Measurements from ENCODE around the gene STAC2.

Gene STAC2

GRCh38 chr17:39209317-39210092 lies 16.2 kb downstream of the STAC2 start:
- H3K9ac ChIP-seq (ENCODE audit: low read depth, low read length, poor library complexity), result peak overlapping the region; percentile 79
- H3K4me1 ChIP-seq (ENCODE audit: control insufficient read depth in 2 of 2, insufficient read depth in 1 of 2, low read depth in 1 of 2, low read length in 2 of 2), result peaks cover 14 to 18% of the 10 kb centered on the region in 2 donors
- H2BK5ac ChIP-seq (ENCODE audit: low read length), result peak overlapping the region; percentile 57
- peak overlapping the region; percentile 94 for H3K4me2 ChIP-seq (ENCODE audit: insufficient read depth, low read length, poor library complexity, severe bottlenecking)
- H3K14ac ChIP-seq (ENCODE audit: low read length), result peak overlapping the region; percentile 76
- no CpG with 5 or more reads among the region's 39 CpGs for WGBS, 2 donors (ENCODE audit: extremely low coverage in 2 of 2, insufficient read length in 2 of 2, insufficient replicate concordance in 1 of 2)
- peaks cover 0 to 63% (median 15%) of the 10 kb centered on the region in 3 experiments for H3K27me3 ChIP-seq (ENCODE audit: control insufficient read depth in 3 of 3, insufficient read depth in 3 of 3, low read depth in 1 of 3, low read length in 3 of 3)
- peaks cover 4 to 8% of the 10 kb centered on the region in 2 donors for H3K36me3 ChIP-seq (replicated peaks in 1 of 2; ENCODE audit: control insufficient read depth in 2 of 2, insufficient read depth in 2 of 2, low read length in 2 of 2)
- H3K9me3 ChIP-seq (replicated peaks in 1 of 2; ENCODE audit: control insufficient read depth in 2 of 2, insufficient read depth in 1 of 2, low read depth in 1 of 2, low read length in 2 of 2), result no peaks in the 10 kb centered on the region
- H2BK12ac ChIP-seq (ENCODE audit: low read length), result peak overlapping the region; percentile 95
- peak overlapping the region; percentile 9 to 67 for H3K4me3 ChIP-seq (ENCODE audit: low read length in 2 of 2)
- H2AK5ac ChIP-seq (ENCODE audit: low read depth, low read length), result peak overlapping the region; percentile 86
- H3K18ac ChIP-seq (ENCODE audit: low read length), result peak overlapping the region; percentile 96
- H4K91ac ChIP-seq (ENCODE audit: low read depth, low read length, poor library complexity), result no peak overlapping the region
- H4K8ac ChIP-seq (ENCODE audit: low read depth, low read length), result peak overlapping the region; percentile 86
- H3K4ac ChIP-seq (ENCODE audit: low read length), result no peak overlapping the region
- peak overlapping the region; percentile 74 for H2BK15ac ChIP-seq (ENCODE audit: low read length)
- H3K27ac ChIP-seq (replicated peaks; ENCODE audit: low read length), result no peak overlapping the region
- H2BK120ac ChIP-seq (ENCODE audit: low read depth, low read length), result no peak overlapping the region
- no peaks in the 10 kb centered on the region for H3K79me1 ChIP-seq (ENCODE audit: low read depth, low read length)
- H2AFZ ChIP-seq (ENCODE audit: low read length), result peak overlapping the region; percentile 77
- DNase-seq (ENCODE audit: low spot score), result no peak
- peak overlapping the region; percentile 71 for H3K23ac ChIP-seq (ENCODE audit: low read depth, low read length, poor library complexity)

- no peak for DNase-seq (ENCODE audit: low spot score)
- H2BK12ac ChIP-seq (ENCODE audit: low read length), result no peak overlapping the region
- no peak overlapping the region for H4K8ac ChIP-seq (ENCODE audit: low read depth, low read length)
- no peak overlapping the region for H3K9ac ChIP-seq (ENCODE audit: low read depth, low read length, poor library complexity)
- no peak overlapping the region for H2AK5ac ChIP-seq (ENCODE audit: low read depth, low read length)
- no peaks in the 10 kb centered on the region for H3K79me1 ChIP-seq (ENCODE audit: low read depth, low read length)
- H3K36me3 ChIP-seq (replicated peaks in 1 of 2; ENCODE audit: control insufficient read depth in 2 of 2, insufficient read depth in 2 of 2, low read length in 2 of 2), result peaks cover 10 to 14% of the 10 kb centered on the region in 2 donors
- no peak overlapping the region for H2BK120ac ChIP-seq (ENCODE audit: low read depth, low read length)
- H3K23ac ChIP-seq (ENCODE audit: low read depth, low read length, poor library complexity), result no peak overlapping the region
- peaks cover 0 to 56% (median 15%) of the 10 kb centered on the region in 3 experiments for H3K27me3 ChIP-seq (ENCODE audit: control insufficient read depth in 3 of 3, insufficient read depth in 3 of 3, low read depth in 1 of 3, low read length in 3 of 3)
- peak overlapping the region; percentile 16 for H3K18ac ChIP-seq (ENCODE audit: low read length)
- H3K27ac ChIP-seq (replicated peaks; ENCODE audit: low read length), result no peak overlapping the region
- no peak overlapping the region for H3K4me3 ChIP-seq (ENCODE audit: low read length in 2 of 2)
- no peak overlapping the region for H4K91ac ChIP-seq (ENCODE audit: low read depth, low read length, poor library complexity)
- H3K9me3 ChIP-seq (replicated peaks in 1 of 2; ENCODE audit: control insufficient read depth in 2 of 2, insufficient read depth in 1 of 2, low read depth in 1 of 2, low read length in 2 of 2), result no peaks in the 10 kb centered on the region
- no peak overlapping the region for H3K4me2 ChIP-seq (ENCODE audit: insufficient read depth, low read length, poor library complexity, severe bottlenecking)
- peaks cover 14 to 16% of the 10 kb centered on the region in 2 donors for H3K4me1 ChIP-seq (ENCODE audit: control insufficient read depth in 2 of 2, insufficient read depth in 1 of 2, low read depth in 1 of 2, low read length in 2 of 2)
- H2BK15ac ChIP-seq (ENCODE audit: low read length), result peak overlapping the region; percentile 2
- no peak overlapping the region for H2BK5ac ChIP-seq (ENCODE audit: low read length)
- WGBS, 2 donors (ENCODE audit: extremely low coverage in 2 of 2, insufficient read length in 2 of 2, insufficient replicate concordance in 1 of 2), result no CpG with 5 or more reads among the region's 8 CpGs
- no peak overlapping the region for H2AFZ ChIP-seq (ENCODE audit: low read length)
- H3K14ac ChIP-seq (ENCODE audit: low read length), result no peak overlapping the region
- no peak overlapping the region for H3K4ac ChIP-seq (ENCODE audit: low read length)
Observed at GRCh38 chr17:39208893-39209292, 16.9 kb downstream of the STAC2 start.

- Histone ChIP-seq H3K9me3 (replicated peaks in 1 of 2; ENCODE audit: control insufficient read depth in 2 of 2, insufficient read depth in 1 of 2, low read depth in 1 of 2, low read length in 2 of 2) (no peaks in the 10 kb centered on the region), H3K36me3 (replicated peaks in 1 of 2; ENCODE audit: control insufficient read depth in 2 of 2, insufficient read depth in 2 of 2, low read length in 2 of 2) (peaks cover 16 to 22% of the 10 kb centered on the region in 2 donors), H4K8ac (ENCODE audit: low read depth, low read length) (no peak overlapping the region), H2AK5ac (ENCODE audit: low read depth, low read length) (no peak overlapping the region), H2BK12ac (ENCODE audit: low read length) (no peak overlapping the region), H3K79me1 (ENCODE audit: low read depth, low read length) (no peaks in the 10 kb centered on the region), H3K4me2 (ENCODE audit: insufficient read depth, low read length, poor library complexity, severe bottlenecking) (no peak overlapping the region), H3K14ac (ENCODE audit: low read length) (no peak overlapping the region), H4K91ac (ENCODE audit: low read depth, low read length, poor library complexity) (no peak overlapping the region), H2AFZ (ENCODE audit: low read length) (peak overlapping the region; percentile 29), H3K4me1 (ENCODE audit: control insufficient read depth in 2 of 2, insufficient read depth in 1 of 2, low read depth in 1 of 2, low read length in 2 of 2) (peaks cover 14 to 16% of the 10 kb centered on the region in 2 donors), H3K9ac (ENCODE audit: low read depth, low read length, poor library complexity) (no peak overlapping the region), H2BK120ac (ENCODE audit: low read depth, low read length) (no peak overlapping the region), H3K4me3 (ENCODE audit: low read length in 2 of 2) (no peak overlapping the region), H3K27me3 (ENCODE audit: control insufficient read depth in 3 of 3, insufficient read depth in 3 of 3, low read depth in 1 of 3, low read length in 3 of 3) (peaks cover 0 to 52% (median 15%) of the 10 kb centered on the region in 3 experiments), H3K23ac (ENCODE audit: low read depth, low read length, poor library complexity) (no peak overlapping the region), H2BK5ac (ENCODE audit: low read length) (no peak overlapping the region), H2BK15ac (ENCODE audit: low read length) (no peak overlapping the region), H3K27ac (replicated peaks; ENCODE audit: low read length) (no peak overlapping the region), H3K18ac (ENCODE audit: low read length) (peak overlapping the region; percentile 12), H3K4ac (ENCODE audit: low read length) (no peak overlapping the region)
- WGBS, 2 donors (ENCODE audit: extremely low coverage in 2 of 2, insufficient read length in 2 of 2, insufficient replicate concordance in 1 of 2), result no CpG with 5 or more reads among the region's 7 CpGs
- DNase-seq (ENCODE audit: low spot score), result no peak
Observed at GRCh38 chr17:39208136-39208535, 17.6 kb downstream of the STAC2 start.

GRCh38 chr17:39205112-39205526 lies 20.6 kb downstream of the STAC2 start:
- Histone ChIP-seq H3K14ac (ENCODE audit: low read length) (no peak overlapping the region), H2BK12ac (ENCODE audit: low read length) (no peak overlapping the region), H3K27me3 (ENCODE audit: control insufficient read depth in 3 of 3, insufficient read depth in 3 of 3, low read depth in 1 of 3, low read length in 3 of 3) (peaks cover 0 to 23% (median 9%) of the 10 kb centered on the region in 3 experiments), H3K4me1 (ENCODE audit: control insufficient read depth in 2 of 2, insufficient read depth in 1 of 2, low read depth in 1 of 2, low read length in 2 of 2) (peaks cover 12 to 20% of the 10 kb centered on the region in 2 donors), H3K4me2 (ENCODE audit: insufficient read depth, low read length, poor library complexity, severe bottlenecking) (no peak overlapping the region), H3K9me3 (replicated peaks in 1 of 2; ENCODE audit: control insufficient read depth in 2 of 2, insufficient read depth in 1 of 2, low read depth in 1 of 2, low read length in 2 of 2) (no peaks in the 10 kb centered on the region), H2AFZ (ENCODE audit: low read length) (no peak overlapping the region), H2BK5ac (ENCODE audit: low read length) (no peak overlapping the region), H3K79me1 (ENCODE audit: low read depth, low read length) (peaks cover 7% of the 10 kb centered on the region), H3K4ac (ENCODE audit: low read length) (no peak overlapping the region), H2BK120ac (ENCODE audit: low read depth, low read length) (no peak overlapping the region), H2BK15ac (ENCODE audit: low read length) (no peak overlapping the region), H4K8ac (ENCODE audit: low read depth, low read length) (no peak overlapping the region), H2AK5ac (ENCODE audit: low read depth, low read length) (no peak overlapping the region), H3K18ac (ENCODE audit: low read length) (no peak overlapping the region), H3K27ac (replicated peaks; ENCODE audit: low read length) (no peak overlapping the region), H3K23ac (ENCODE audit: low read depth, low read length, poor library complexity) (no peak overlapping the region), H4K91ac (ENCODE audit: low read depth, low read length, poor library complexity) (no peak overlapping the region), H3K9ac (ENCODE audit: low read depth, low read length, poor library complexity) (no peak overlapping the region), H3K4me3 (ENCODE audit: low read length in 2 of 2) (no peak overlapping the region), H3K36me3 (replicated peaks in 1 of 2; ENCODE audit: control insufficient read depth in 2 of 2, insufficient read depth in 2 of 2, low read length in 2 of 2) (peaks cover 31 to 45% of the 10 kb centered on the region in 2 donors)
- no CpG with 5 or more reads among the region's 3 CpGs for WGBS, 2 donors (ENCODE audit: extremely low coverage in 2 of 2, insufficient read length in 2 of 2, insufficient replicate concordance in 1 of 2)
- DNase-seq (ENCODE audit: low spot score), result no peak

Measured in neuronal stem cell (in vitro differentiated cells).